ENCODE data around the gene MEI1.

- TF ChIP-seq POLR2A (IDR thresholded peaks at IDR 0.05) (no peak), POLR2AphosphoS5 (IDR thresholded peaks at IDR 0.05) (no peak)
- TF ChIP-seq, protein P1, sequence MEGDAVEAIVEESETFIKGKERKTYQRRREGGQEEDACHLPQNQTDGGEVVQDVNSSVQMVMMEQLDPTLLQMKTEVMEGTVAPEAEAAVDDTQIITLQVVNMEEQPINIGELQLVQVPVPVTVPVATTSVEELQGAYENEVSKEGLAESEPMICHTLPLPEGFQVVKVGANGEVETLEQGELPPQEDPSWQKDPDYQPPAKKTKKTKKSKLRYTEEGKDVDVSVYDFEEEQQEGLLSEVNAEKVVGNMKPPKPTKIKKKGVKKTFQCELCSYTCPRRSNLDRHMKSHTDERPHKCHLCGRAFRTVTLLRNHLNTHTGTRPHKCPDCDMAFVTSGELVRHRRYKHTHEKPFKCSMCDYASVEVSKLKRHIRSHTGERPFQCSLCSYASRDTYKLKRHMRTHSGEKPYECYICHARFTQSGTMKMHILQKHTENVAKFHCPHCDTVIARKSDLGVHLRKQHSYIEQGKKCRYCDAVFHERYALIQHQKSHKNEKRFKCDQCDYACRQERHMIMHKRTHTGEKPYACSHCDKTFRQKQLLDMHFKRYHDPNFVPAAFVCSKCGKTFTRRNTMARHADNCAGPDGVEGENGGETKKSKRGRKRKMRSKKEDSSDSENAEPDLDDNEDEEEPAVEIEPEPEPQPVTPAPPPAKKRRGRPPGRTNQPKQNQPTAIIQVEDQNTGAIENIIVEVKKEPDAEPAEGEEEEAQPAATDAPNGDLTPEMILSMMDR (IDR thresholded peaks at IDR 0.05) = no peak
These were observed 23.2 kb downstream of the MEI1 start for GRCh38 chr22:41722496-41722895.

Data from upper lobe of left lung (tissue), 4 donors.